Caco-2 (cell line): ENCODE results near the gene CDKAL1. TPM values are rescaled to one million over a fixed set of nuclear protein-coding genes. Genes with fewer than 3 reads are reported as not detected.

Source experiments
- BruUV-seq: library from RNA; stranded (reverse); fragments of 400-500 nt; replicated peaks from 2 replicates; lab custom pipeline; 2021; lab: Mats Ljungman, UMichigan
- CTCF ChIA-PET: fragments of 300-600 bp; sonication (Branson Sonifier 250); formaldehyde crosslinking; loops from one replicate; lab custom pipeline; 2022; ENCODE audit warnings: antibody characterized with exemption; lab: Charles Lee
- POLR2A ChIA-PET: fragments of 300-600 bp; sonication (Branson Sonifier 250); formaldehyde crosslinking; loops from one replicate; lab custom pipeline; 2022; ENCODE audit warnings: antibody characterized with exemption; lab: Charles Lee
- DNase-seq, 2 experiments: peaks; one replicate each; pipeline versions ENCODE4 v3.0.0 to v3.0.0-alpha.2; 2020 to 2022
- H3K27me3 ChIP-seq: replicated peaks from 2 replicates; pipeline ENCODE4 v1.6.0; 2011; ENCODE audit warnings: low read length; ENCODE audit not compliant: control insufficient read depth, insufficient read depth
- H3K36me3 ChIP-seq: 2 replicates; pipeline ENCODE4 v1.5.1; 2011; ENCODE audit warnings: low read length; ENCODE audit not compliant: control insufficient read depth, insufficient read depth
- H3K4me1 ChIP-seq: fragments of 250-450 bp; sonication (Bioruptor Pico); 2 replicates; pipeline ENCODE4 v1.5.1; 2020; ENCODE audit warnings: mild to moderate bottlenecking
- H3K4me3 ChIP-seq: 2 replicates; pipeline ENCODE4 v1.5.1; 2011; ENCODE audit warnings: low read depth, mild to moderate bottlenecking, control low read depth, low read length
- H3K9me3 ChIP-seq: fragments of 250-450 bp; sonication (Bioruptor Pico); 2 replicates; pipeline ENCODE4 v1.5.1; 2020; ENCODE audit warnings: mild to moderate bottlenecking, moderate library complexity
- H3K27ac Mint-ChIP-seq: one replicate; pipeline ENCODE4 v1.8.0; 2022; ENCODE audit warnings: mixed read lengths; ENCODE audit not compliant: unreplicated experiment
- H3K27me3 Mint-ChIP-seq: one replicate; pipeline ENCODE4 v1.8.0; 2022; ENCODE audit warnings: mixed read lengths; ENCODE audit not compliant: insufficient read depth, unreplicated experiment
- H3K36me3 Mint-ChIP-seq: one replicate; pipeline ENCODE4 v1.8.0; 2022; ENCODE audit warnings: mild to moderate bottlenecking, mixed read lengths; ENCODE audit not compliant: insufficient read depth, unreplicated experiment
- H3K4me1 Mint-ChIP-seq: one replicate; pipeline ENCODE4 v1.8.0; 2022; ENCODE audit warnings: low read depth, mixed read lengths; ENCODE audit not compliant: unreplicated experiment
- H3K4me3 Mint-ChIP-seq: one replicate; pipeline ENCODE4 v1.8.0; 2022; ENCODE audit warnings: mild to moderate bottlenecking, moderate library complexity, mixed read lengths; ENCODE audit not compliant: unreplicated experiment
- H3K9me3 Mint-ChIP-seq: one replicate; pipeline ENCODE4 v1.8.0; 2022; ENCODE audit warnings: mixed read lengths; ENCODE audit not compliant: unreplicated experiment
- CTCF ChIP-seq, 2 experiments: fragments of 200-600 bp in 1 of 2; IDR thresholded peaks; 1 replicate in 1 of 2; 2 replicates in 1 of 2; pipeline versions ENCODE4 v1.5.1 to v1.8.0; 2011 to 2022; ENCODE audit warnings: antibody characterized with exemption in 1 of 2, control low read depth in 1 of 2, inconsistent platforms in 1 of 2, low read depth in 1 of 2, low read length in 1 of 2, mild to moderate bottlenecking in 1 of 2, moderate library complexity in 1 of 2; ENCODE audit not compliant: insufficient read depth in 1 of 2, severe bottlenecking in 1 of 2, unreplicated experiment in 1 of 2
- intact Hi-C: fragments of 100-400 bp; cut with micrococcal nuclease; formaldehyde crosslinking; loops from one replicate; pipeline ENCODE4 v1.10.0; 2022; ENCODE audit not compliant: unreplicated experiment
- total RNA-seq: library from RNA; stranded (reverse); gene quantifications from 2 replicates; pipeline ENCODE4 v1.2.3, GENCODE V29; 2022

The CDKAL1 gene
- total RNA-seq, 1 experiment from 2014 or later: 18.7 TPM

GRCh38 chr6:20744911-20745557 lies 210.8 kb downstream of the CDKAL1 start:
- H3K4me3 ChIP-seq: no peak overlapping the region
- CTCF ChIA-PET: no interaction called here

GRCh38 chr6:20746024-20746423 lies 211.8 kb downstream of the CDKAL1 start:
- CTCF ChIA-PET: no interaction called here
- Mint-ChIP-seq H3K36me3 (no peaks in the 10 kb centered on the region), H3K9me3 (no peaks in the 10 kb centered on the region), H3K4me3 (no peak overlapping the region), H3K27me3 (no peaks in the 10 kb centered on the region), H3K27ac (no peak overlapping the region), H3K4me1 (peaks cover 25% of the 10 kb centered on the region)
- intact Hi-C loops: no loop called here
- H3K9me3 ChIP-seq: no peaks in the 10 kb centered on the region
- no peaks in the 10 kb centered on the region for H3K36me3 ChIP-seq
- no TSS peak for BruUV-seq
- H3K27me3 ChIP-seq: no peaks in the 10 kb centered on the region
- no peak for DNase-seq
- TF ChIP-seq CTCF (IDR thresholded peaks at IDR 0.05; ENCODE audit: insufficient read depth in 1 of 2, low read depth in 1 of 2, low read length in 1 of 2, severe bottlenecking in 1 of 2, unreplicated experiment in 1 of 2): no peak
- POLR2A ChIA-PET: no interaction called here
- peaks cover 16% of the 10 kb centered on the region for H3K4me1 ChIP-seq
- no peak overlapping the region for H3K4me3 ChIP-seq

More at GRCh38 chr6:20744911-20745557, 210.8 kb downstream of the CDKAL1 start:
- intact Hi-C loops: no loop called here
- Histone ChIP-seq H3K36me3 (no peaks in the 10 kb centered on the region), H3K9me3 (no peaks in the 10 kb centered on the region), H3K4me1 (peaks cover 20% of the 10 kb centered on the region), H3K27me3 (no peaks in the 10 kb centered on the region)
- BruUV-seq: no TSS peak
- no peaks in the 10 kb centered on the region for H3K36me3 Mint-ChIP-seq
- TF ChIP-seq CTCF (IDR thresholded peaks at IDR 0.05; ENCODE audit: insufficient read depth in 1 of 2, low read depth in 1 of 2, low read length in 1 of 2, severe bottlenecking in 1 of 2, unreplicated experiment in 1 of 2): no peak
- H3K9me3 Mint-ChIP-seq: no peaks in the 10 kb centered on the region
- no peak for DNase-seq
- no peak overlapping the region for H3K27ac Mint-ChIP-seq
- H3K4me3 Mint-ChIP-seq: no peak overlapping the region
- POLR2A ChIA-PET: no interaction called here
- peaks cover 30% of the 10 kb centered on the region for H3K4me1 Mint-ChIP-seq
- H3K27me3 Mint-ChIP-seq: no peaks in the 10 kb centered on the region

GRCh38 chr6:20746805-20747558 lies 212.7 kb downstream of the CDKAL1 start:
- TF ChIP-seq CTCF (IDR thresholded peaks at IDR 0.05; ENCODE audit: insufficient read depth in 1 of 2, low read depth in 1 of 2, low read length in 1 of 2, severe bottlenecking in 1 of 2, unreplicated experiment in 1 of 2): no peak
- intact Hi-C loops: no loop called here
- DNase-seq: peak in 1 of 2 experiments; percentile 8
- Histone ChIP-seq H3K4me3 (no peak overlapping the region), H3K9me3 (no peaks in the 10 kb centered on the region), H3K4me1 (peaks cover 16% of the 10 kb centered on the region), H3K36me3 (no peaks in the 10 kb centered on the region), H3K27me3 (no peaks in the 10 kb centered on the region)
- Mint-ChIP-seq H3K27ac (no peak overlapping the region), H3K27me3 (no peaks in the 10 kb centered on the region), H3K9me3 (no peaks in the 10 kb centered on the region), H3K36me3 (no peaks in the 10 kb centered on the region), H3K4me3 (no peak overlapping the region), H3K4me1 (peaks cover 25% of the 10 kb centered on the region)
- ChIA-PET CTCF (no interaction called here), POLR2A (no interaction called here)
- BruUV-seq: no TSS peak
